ENCODE data around the gene IZUMO1. TPM values are rescaled to one million over a fixed set of nuclear protein-coding genes. Genes with fewer than 3 reads are reported as not detected.

The IZUMO1 gene
- total and polyA plus RNA-seq, 10 donors = 0.26 to 5.3 (median 1.0) TPM; not detected in 1

DNA sequence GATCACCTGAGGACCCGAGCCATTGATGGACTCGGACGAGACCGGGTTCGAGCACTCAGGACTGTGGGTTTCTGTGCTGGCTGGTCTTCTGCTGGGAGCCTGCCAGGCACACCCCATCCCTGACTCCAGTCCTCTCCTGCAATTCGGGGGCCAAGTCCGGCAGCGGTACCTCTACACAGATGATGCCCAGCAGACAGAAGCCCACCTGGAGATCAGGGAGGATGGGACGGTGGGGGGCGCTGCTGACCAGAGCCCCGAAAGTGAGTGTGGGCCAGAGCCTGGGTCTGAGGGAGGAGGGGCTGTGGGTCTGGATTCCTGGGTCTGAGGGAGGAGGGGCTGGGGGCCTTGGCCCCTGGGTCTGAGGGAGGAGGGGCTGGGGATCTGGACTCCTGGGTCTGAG lies 9.5 kb upstream of the IZUMO1 start:
- Histone ChIP-seq H3K27ac (no peak overlapping the region), H3K4me3 (no peak overlapping the region), H3K9me3 (no peaks in the 10 kb centered on the region), H3K4me1 (peaks cover 10 to 42% (median 21%) of the 10 kb centered on the region in 6 donors), H3K36me3 (no peaks in the 10 kb centered on the region), H3K27me3 (replicated peaks in 1 of 7) (peaks cover 0 to 63% (median 21%) of the 10 kb centered on the region in 7 donors)
- WGBS, 5 donors = 90 to 100% (median 93%) methylated on average over 7 to 11 of the region's 11 CpGs
- intact Hi-C loops (cut with DNase I; ENCODE audit: low total_unique reads) = no loop called here
- TF ChIP-seq, protein P1, sequence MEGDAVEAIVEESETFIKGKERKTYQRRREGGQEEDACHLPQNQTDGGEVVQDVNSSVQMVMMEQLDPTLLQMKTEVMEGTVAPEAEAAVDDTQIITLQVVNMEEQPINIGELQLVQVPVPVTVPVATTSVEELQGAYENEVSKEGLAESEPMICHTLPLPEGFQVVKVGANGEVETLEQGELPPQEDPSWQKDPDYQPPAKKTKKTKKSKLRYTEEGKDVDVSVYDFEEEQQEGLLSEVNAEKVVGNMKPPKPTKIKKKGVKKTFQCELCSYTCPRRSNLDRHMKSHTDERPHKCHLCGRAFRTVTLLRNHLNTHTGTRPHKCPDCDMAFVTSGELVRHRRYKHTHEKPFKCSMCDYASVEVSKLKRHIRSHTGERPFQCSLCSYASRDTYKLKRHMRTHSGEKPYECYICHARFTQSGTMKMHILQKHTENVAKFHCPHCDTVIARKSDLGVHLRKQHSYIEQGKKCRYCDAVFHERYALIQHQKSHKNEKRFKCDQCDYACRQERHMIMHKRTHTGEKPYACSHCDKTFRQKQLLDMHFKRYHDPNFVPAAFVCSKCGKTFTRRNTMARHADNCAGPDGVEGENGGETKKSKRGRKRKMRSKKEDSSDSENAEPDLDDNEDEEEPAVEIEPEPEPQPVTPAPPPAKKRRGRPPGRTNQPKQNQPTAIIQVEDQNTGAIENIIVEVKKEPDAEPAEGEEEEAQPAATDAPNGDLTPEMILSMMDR (IDR thresholded peaks at IDR 0.05 in 8 of 11, conservative IDR thresholded peaks at IDR 0.05 in 3 of 11) = no peak
- TF ChIP-seq POLR2AphosphoS5 (IDR thresholded peaks at IDR 0.05) (no peak), POLR2A (IDR thresholded peaks at IDR 0.05) (no peak)
- DNase-seq = no peak

DNA sequence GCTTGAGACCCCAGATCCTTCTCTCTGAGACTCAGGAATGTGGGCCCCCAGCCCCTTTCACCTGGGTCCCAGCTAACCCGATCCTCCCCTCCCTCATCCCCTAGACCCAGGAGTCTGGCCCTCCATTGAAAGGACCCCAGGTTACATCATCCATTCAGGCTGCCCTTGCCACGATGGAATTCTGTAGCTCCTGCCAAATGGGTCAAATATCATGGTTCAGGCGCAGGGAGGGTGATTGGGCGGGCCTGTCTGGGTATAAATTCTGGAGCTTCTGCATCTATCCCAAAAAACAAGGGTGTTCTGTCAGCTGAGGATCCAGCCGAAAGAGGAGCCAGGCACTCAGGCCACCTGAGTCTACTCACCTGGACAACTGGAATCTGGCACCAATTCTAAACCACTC lies 9.1 kb upstream of the IZUMO1 start:
- intact Hi-C loops (cut with DNase I; ENCODE audit: low total_unique reads) = no loop called here
- DNase-seq = no peak
- TF ChIP-seq, protein P1 (IDR thresholded peaks at IDR 0.05 in 8 of 11, conservative IDR thresholded peaks at IDR 0.05 in 3 of 11) = no peak
- TF ChIP-seq POLR2A (IDR thresholded peaks at IDR 0.05) (no peak), POLR2AphosphoS5 (IDR thresholded peaks at IDR 0.05) (no peak)
- Histone ChIP-seq H3K27ac (no peak overlapping the region), H3K27me3 (replicated peaks in 1 of 7) (peaks cover 0 to 65% (median 21%) of the 10 kb centered on the region in 7 donors), H3K4me3 (no peak overlapping the region), H3K4me1 (peaks cover 10 to 44% (median 22%) of the 10 kb centered on the region in 6 donors), H3K36me3 (no peaks in the 10 kb centered on the region), H3K9me3 (no peaks in the 10 kb centered on the region)
- WGBS, 5 donors = 71 to 91% (median 83%) methylated on average over 5 of the region's 5 CpGs

DNA sequence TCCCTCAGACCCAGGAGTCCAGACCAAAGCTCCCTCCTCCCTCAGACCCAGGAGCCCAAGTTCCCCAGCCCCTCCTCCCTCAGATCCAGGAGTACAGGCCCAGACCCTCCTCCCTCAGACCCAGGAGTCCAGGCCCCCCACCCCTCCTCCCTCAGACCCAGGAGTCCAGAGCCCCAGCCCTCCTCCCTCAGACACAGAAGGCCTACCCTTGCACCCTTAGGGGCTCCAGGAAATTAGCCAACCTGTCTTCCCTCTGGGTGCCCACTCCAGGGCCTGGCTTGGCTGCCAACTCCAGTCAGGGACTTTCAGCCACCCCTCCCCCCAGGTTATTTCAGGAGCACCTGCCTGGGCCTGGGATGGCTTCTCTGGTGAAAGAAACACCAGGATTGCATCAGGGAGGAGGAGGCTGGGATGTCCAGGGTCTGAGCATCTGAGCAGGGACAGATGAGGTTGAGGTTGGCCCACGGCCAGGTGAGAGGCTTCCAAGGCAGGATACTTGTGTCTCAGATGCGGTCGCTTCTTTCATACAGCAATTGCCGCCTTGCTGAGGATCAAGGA lies 8.5 kb upstream of the IZUMO1 start, which contains the start of gene FGF21:
Gene FGF21 (plus strand): TSS at position 441 of the 558 bp plus-strand sequence. CDS start 713 bp downstream, outside the sequence.
- TF ChIP-seq, protein P1 (IDR thresholded peaks at IDR 0.05 in 8 of 11, conservative IDR thresholded peaks at IDR 0.05 in 3 of 11) = no peak
- TF ChIP-seq POLR2A (IDR thresholded peaks at IDR 0.05) = no peak
- no peak for TF ChIP-seq POLR2AphosphoS5 (IDR thresholded peaks at IDR 0.05)
- Histone ChIP-seq H3K27ac (peak within 1 kb of the TSS in 5 of 8 donors; percentile 75 to 81 (median 77)), H3K36me3 (peaks cover 0 to 5% (median 0%) of the 10 kb centered on the region in 6 donors), H3K9me3 (no peaks in the 10 kb centered on the region), H3K4me1 (peaks cover 10 to 44% (median 23%) of the 10 kb centered on the region in 6 donors), H3K27me3 (replicated peaks in 1 of 7) (peaks cover 0 to 62% (median 21%) of the 10 kb centered on the region in 7 donors), H3K4me3 (no peak within 1 kb of the TSS)
- intact Hi-C loops (cut with DNase I; ENCODE audit: low total_unique reads) = no loop called here
- 82 to 91% (median 89%) methylated on average over 4 of the region's 4 CpGs for WGBS, 5 donors
- no peak for DNase-seq

DNA sequence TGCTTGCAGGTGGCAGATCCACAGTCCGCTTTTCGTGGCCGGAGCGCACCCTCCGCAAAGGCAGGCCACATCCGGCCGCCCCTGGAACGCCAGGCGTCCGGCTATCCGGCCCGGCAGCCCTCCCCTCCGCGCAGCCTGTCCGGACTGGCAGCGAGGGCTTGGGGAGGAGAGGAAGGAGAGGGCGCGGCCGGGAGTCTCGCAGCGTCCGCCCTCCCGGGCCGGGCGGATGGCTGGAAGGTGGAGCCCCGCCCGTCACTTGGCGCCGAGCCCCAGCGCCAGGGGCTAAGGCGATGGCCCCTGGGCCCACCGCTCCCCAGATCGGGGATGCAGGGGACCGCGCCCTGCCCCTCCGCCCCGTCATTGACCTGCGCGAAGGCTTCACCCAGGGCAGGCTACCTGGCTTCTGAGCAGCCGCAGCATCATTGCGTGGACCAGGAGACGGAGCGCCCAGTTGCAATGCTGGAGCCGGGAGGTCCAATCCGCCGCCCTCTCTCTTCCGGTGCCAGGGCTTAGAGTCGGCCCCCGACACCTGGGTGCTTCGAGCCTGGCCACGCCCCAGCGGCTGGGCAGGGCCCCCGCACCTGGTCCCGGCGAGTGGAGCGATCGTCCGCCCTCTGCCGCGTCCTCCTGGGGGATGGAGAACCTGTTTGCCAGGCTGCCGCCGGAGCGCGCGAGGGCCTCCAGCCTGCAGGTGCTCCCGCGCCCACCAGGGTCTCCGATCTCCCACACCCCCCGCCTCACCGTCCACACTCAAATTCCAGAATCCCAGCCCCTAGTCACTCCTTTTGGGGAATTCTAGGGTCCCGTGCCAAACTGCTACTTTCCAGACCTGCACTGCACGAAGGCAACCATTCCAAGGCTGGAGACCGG lies 6.0 kb upstream of the IZUMO1 start, which contains the start of gene FUT1:
Gene FUT1 (minus strand): TSS at position 146 of the 870 bp plus-strand sequence. CDS start 1,360 bp downstream, outside the sequence.
- 2 to 3% (median 2%) methylated on average over 35 to 73 of the region's 73 CpGs for WGBS, 5 donors

More for the DNA sequence above, 6.0 kb upstream of the IZUMO1 start, which contains the start of gene FUT1:
- H3K36me3 ChIP-seq = peaks cover 0 to 18% (median 0%) of the 10 kb centered on the region in 6 donors
- no peaks in the 10 kb centered on the region for H3K9me3 ChIP-seq
- peak within 1 kb of the TSS; percentile 55 to 81 (median 76) for H3K27ac ChIP-seq
- intact Hi-C loops (cut with DNase I; ENCODE audit: low total_unique reads) = no loop called here
- peaks cover 0 to 58% (median 21%) of the 10 kb centered on the region in 7 donors for H3K27me3 ChIP-seq (replicated peaks in 1 of 7)
- peak; percentile 89 for DNase-seq
- H3K4me1 ChIP-seq = peaks cover 10 to 66% (median 34%) of the 10 kb centered on the region in 6 donors
- peak within 1 kb of the TSS; percentile 37 to 69 (median 40) for H3K4me3 ChIP-seq
- TF ChIP-seq POLR2A (IDR thresholded peaks at IDR 0.05) (peak in 1 of 3 donors; percentile 8), POLR2AphosphoS5 (IDR thresholded peaks at IDR 0.05) (peak; percentile 77 to 90 (median 90))
- TF ChIP-seq, protein P1 (IDR thresholded peaks at IDR 0.05 in 8 of 11, conservative IDR thresholded peaks at IDR 0.05 in 3 of 11) = peak in 1 of 11 experiments; percentile 3
